GM10266 (cell line): ENCODE measurements around the gene TXN2.

Experiments used
- DNase-seq: peaks from one replicate; pipeline ENCODE4 v3.0.0; 2012; ENCODE audit errors: extremely low spot score
- TF ChIP-seq, protein P1 (sequence below): IDR thresholded peaks from 2 replicates; pipeline ENCODE4 v1.5.1; 2012; ENCODE audit warnings: mild to moderate bottlenecking, low read depth; ENCODE audit not compliant: control insufficient read depth, insufficient read depth; ENCODE audit errors: missing control alignments

The TXN2 gene

DNA sequence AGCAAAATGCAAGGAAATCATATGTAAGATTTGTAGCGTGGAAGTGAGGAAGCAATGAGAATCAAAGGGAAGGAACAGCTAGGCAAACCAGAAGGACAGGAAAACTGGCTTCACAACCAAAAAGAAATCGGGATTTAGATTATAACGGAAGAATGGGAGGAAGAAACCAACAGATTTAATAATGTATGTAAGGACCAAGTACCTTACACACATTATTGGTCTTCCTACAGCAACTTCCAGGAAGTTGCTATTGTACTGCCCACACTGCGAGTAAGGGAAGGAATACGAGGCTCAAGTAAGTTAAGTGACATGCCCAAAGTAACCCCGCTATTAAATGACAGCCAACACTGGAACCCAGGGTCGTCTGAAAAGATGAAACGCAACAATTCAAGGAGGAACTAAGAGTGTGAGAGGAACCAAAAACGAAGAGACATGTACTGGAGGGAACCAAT, 473 bp downstream of the TXN2 start:
- DNase-seq: no peak

GRCh38 chr22:36478966-36479365, 2.5 kb downstream of the TXN2 start:
- DNase-seq: no peak
- TF ChIP-seq, protein P1, sequence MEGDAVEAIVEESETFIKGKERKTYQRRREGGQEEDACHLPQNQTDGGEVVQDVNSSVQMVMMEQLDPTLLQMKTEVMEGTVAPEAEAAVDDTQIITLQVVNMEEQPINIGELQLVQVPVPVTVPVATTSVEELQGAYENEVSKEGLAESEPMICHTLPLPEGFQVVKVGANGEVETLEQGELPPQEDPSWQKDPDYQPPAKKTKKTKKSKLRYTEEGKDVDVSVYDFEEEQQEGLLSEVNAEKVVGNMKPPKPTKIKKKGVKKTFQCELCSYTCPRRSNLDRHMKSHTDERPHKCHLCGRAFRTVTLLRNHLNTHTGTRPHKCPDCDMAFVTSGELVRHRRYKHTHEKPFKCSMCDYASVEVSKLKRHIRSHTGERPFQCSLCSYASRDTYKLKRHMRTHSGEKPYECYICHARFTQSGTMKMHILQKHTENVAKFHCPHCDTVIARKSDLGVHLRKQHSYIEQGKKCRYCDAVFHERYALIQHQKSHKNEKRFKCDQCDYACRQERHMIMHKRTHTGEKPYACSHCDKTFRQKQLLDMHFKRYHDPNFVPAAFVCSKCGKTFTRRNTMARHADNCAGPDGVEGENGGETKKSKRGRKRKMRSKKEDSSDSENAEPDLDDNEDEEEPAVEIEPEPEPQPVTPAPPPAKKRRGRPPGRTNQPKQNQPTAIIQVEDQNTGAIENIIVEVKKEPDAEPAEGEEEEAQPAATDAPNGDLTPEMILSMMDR: no peak

More for the DNA sequence above, 473 bp downstream of the TXN2 start:
- TF ChIP-seq, protein P1: no peak

DNA sequence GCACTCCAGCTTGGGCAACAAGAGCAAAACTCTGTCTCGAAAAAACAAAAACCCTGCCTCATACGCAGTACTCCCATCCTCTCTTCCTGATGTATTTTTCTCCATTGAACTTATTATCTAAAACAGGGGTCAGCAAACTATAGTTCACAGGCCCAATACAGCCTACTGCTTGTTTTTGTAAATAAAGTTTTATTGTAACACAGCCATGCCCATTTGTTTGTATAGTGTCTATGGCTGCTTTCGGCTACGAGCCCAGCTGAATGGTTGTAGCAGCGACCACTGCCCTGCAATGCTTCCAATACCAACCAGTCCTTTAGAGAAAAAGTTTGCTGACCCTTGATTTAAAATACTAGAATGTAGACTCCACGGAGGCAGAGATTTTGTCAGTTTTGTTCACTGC, 6.1 kb downstream of the TXN2 start:
- TF ChIP-seq, protein P1: no peak

DNA sequence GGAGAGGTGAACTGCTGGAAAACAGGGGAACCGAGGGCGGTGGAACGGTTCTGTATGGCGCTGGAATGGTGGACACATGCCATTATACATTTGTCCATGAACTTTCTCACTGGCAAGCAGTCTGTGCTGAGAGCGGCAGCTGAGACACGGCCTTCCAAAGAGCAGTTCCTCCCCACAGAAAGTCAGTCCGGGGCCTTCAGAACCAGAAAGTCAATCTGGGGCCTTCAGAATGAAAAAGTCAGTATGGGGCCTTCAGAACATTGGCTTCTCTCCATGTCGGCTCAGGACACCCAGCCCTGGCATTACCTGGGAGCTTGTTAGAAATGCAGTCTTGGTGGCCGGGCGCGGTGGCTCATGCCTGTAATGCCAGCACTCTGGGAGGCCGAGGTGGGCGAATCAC, 8.8 kb downstream of the TXN2 start:
- TF ChIP-seq, protein P1: no peak
- no peak for DNase-seq

More for the DNA sequence above, 6.1 kb downstream of the TXN2 start:
- no peak for DNase-seq

DNA sequence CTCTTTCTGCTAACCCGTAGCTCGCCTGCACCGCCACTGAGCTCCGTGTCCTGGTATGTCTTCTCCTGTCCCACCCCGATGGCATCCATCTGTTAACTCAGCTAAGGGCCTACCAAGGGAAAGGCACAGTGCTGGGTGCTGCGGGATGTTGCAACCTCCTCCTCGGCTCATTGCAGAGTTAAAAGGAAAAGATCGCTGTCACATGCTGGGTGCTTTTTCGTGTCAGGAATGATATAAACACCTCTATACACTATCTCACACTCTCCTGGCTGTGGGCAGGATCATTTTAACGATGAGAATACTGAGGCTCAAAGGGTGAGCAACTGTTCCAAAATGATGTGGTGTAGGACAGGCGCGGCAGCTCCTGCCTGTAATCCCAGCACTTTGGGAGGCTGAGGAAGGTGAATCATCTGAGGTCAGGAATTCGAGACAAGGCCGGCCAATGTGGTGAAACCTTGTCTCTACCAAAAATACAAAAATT, 10.1 kb downstream of the TXN2 start:
- TF ChIP-seq, protein P1: no peak
- no peak for DNase-seq

DNA sequence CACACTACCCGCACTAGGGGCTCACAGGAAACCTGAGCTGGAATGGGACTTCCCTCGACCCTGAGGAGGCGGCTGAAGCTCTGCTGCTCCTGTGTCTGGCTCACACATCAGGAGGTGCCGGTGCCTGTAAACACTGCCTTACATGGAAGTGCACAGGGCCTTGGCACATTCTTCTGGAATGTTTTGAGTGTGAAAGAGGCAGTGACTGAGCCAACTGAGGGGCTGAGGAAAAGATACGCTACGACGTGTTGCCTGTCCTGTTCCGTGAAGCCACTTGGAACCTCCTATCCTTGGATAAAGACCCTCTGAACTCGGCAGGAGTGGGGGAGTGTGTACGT, 10.5 kb downstream of the TXN2 start:
- TF ChIP-seq, protein P1: no peak

GRCh38 chr22:36470162-36470993, 11.1 kb downstream of the TXN2 start:
- TF ChIP-seq, protein P1: peak; percentile 97
- peak; percentile 82 for DNase-seq

More for the DNA sequence above, 10.5 kb downstream of the TXN2 start:
- no peak for DNase-seq
